HG03342 (cell line): ENCODE data around the gene TACC2.
"Not testable (repeated sequence)": the region's sequence is repeated elsewhere in the genome, so short reads cannot be mapped to it uniquely, and the experiment has no call there.

Source experiments
- ATAC-seq: cut with Tn5 transposase; IDR thresholded peaks from one replicate; pipeline ENCODE4 v1.9.1; 2021; ENCODE audit warnings: mild to moderate bottlenecking, moderate library complexity; ENCODE audit not compliant: unreplicated experiment

TACC2 gene

GRCh38 chr10:122185643-122186042 lies 196.7 kb downstream of the TACC2 start:
- ATAC-seq: no peak

GRCh38 chr10:122186816-122187810 lies 198.2 kb downstream of the TACC2 start:
- no peak for ATAC-seq

- ATAC-seq: no peak
Observed at GRCh38 chr10:122188706-122189105, 199.7 kb downstream of the TACC2 start.

GRCh38 chr10:122189185-122189584 lies 200.2 kb downstream of the TACC2 start:
- no peak for ATAC-seq

- no peak for ATAC-seq
Observed at GRCh38 chr10:122190176-122190943, 201.4 kb downstream of the TACC2 start.

- no peak for ATAC-seq
Observed at GRCh38 chr10:122191936-122192541, 203.1 kb downstream of the TACC2 start.

GRCh38 chr10:122194251-122194650 lies 205.3 kb downstream of the TACC2 start:
- no peak for ATAC-seq

- ATAC-seq: no peak
Observed at GRCh38 chr10:122196218-122196617, 207.3 kb downstream of the TACC2 start.

- no peak for ATAC-seq
Observed at GRCh38 chr10:122197611-122198222, 208.8 kb downstream of the TACC2 start.

- ATAC-seq: no peak
Observed at GRCh38 chr10:122198631-122199030, 209.7 kb downstream of the TACC2 start.

- no peak for ATAC-seq
Observed at GRCh38 chr10:122199070-122199469, 210.1 kb downstream of the TACC2 start.

GRCh38 chr10:122199689-122200088 lies 210.7 kb downstream of the TACC2 start:
- no peak for ATAC-seq

- no peak for ATAC-seq
Observed at GRCh38 chr10:122201401-122201800, 212.4 kb downstream of the TACC2 start.

GRCh38 chr10:122203180-122203579 lies 214.2 kb downstream of the TACC2 start:
- ATAC-seq: not testable (repeated sequence)

GRCh38 chr10:122204691-122205489 lies 215.9 kb downstream of the TACC2 start:
- no peak for ATAC-seq

GRCh38 chr10:122206471-122207065 lies 217.6 kb downstream of the TACC2 start:
- ATAC-seq: no peak

GRCh38 chr10:122207163-122207562 lies 218.2 kb downstream of the TACC2 start:
- ATAC-seq: no peak

- no peak for ATAC-seq
Observed at GRCh38 chr10:122207596-122207995, 218.6 kb downstream of the TACC2 start.

GRCh38 chr10:122208571-122209430 lies 219.8 kb downstream of the TACC2 start:
- ATAC-seq: no peak
